Glutamatergic neuron (in vitro differentiated cells): ENCODE data around the gene CGB2. TPM values are rescaled to one million over a fixed set of nuclear protein-coding genes. Genes with fewer than 3 reads are reported as not detected.
"Not testable (repeated sequence)": the region's sequence is repeated elsewhere in the genome, so short reads cannot be mapped to it uniquely, and the experiment has no call there.

Source experiments
- DNase-seq: peaks from one replicate; pipeline ENCODE4 v3.0.0; 2022
- H3K27ac Mint-ChIP-seq: one replicate; pipeline ENCODE4 v1.8.0; 2020; ENCODE audit warnings: mild to moderate bottlenecking, mixed read lengths, inconsistent platforms; ENCODE audit not compliant: unreplicated experiment
- H3K27me3 Mint-ChIP-seq: one replicate; pipeline ENCODE4 v1.8.0; 2020; ENCODE audit warnings: mild to moderate bottlenecking, moderate library complexity, mixed read lengths, inconsistent platforms; ENCODE audit not compliant: unreplicated experiment
- H3K36me3 Mint-ChIP-seq: one replicate; pipeline ENCODE4 v1.8.0; 2020; ENCODE audit warnings: mild to moderate bottlenecking, mixed read lengths, inconsistent platforms; ENCODE audit not compliant: unreplicated experiment
- H3K4me1 Mint-ChIP-seq: one replicate; pipeline ENCODE4 v1.8.0; 2020; ENCODE audit warnings: mild to moderate bottlenecking, low read depth, mixed read lengths, inconsistent platforms; ENCODE audit not compliant: unreplicated experiment
- H3K4me3 Mint-ChIP-seq: one replicate; pipeline ENCODE4 v1.8.0; 2020; ENCODE audit warnings: mild to moderate bottlenecking, mixed read lengths, inconsistent platforms; ENCODE audit not compliant: unreplicated experiment
- H3K9me3 Mint-ChIP-seq: one replicate; pipeline ENCODE4 v1.8.0; 2020; ENCODE audit warnings: mild to moderate bottlenecking, moderate library complexity, mixed read lengths, inconsistent platforms; ENCODE audit not compliant: unreplicated experiment
- total RNA-seq: library from RNA; stranded (reverse); fragmentation: NEBNext Ultra II Directional; extraction: Animal tissue kit (Norgen Biotek cat#: 25700); gene quantifications from one replicate; pipeline ENCODE4 v1.2.1, GENCODE V29; 2021; ENCODE audit not compliant: unreplicated experiment
- TF ChIP-seq, protein P1 (sequence below): fragments of 200-600 bp; sonication (generic); IDR thresholded peaks from one replicate; pipeline ENCODE4 v1.5.0; 2021; ENCODE audit not compliant: partially characterized antibody, unreplicated experiment

CGB2 gene
- total RNA-seq, 1 donor from 2014 or later: not detected

DNA sequence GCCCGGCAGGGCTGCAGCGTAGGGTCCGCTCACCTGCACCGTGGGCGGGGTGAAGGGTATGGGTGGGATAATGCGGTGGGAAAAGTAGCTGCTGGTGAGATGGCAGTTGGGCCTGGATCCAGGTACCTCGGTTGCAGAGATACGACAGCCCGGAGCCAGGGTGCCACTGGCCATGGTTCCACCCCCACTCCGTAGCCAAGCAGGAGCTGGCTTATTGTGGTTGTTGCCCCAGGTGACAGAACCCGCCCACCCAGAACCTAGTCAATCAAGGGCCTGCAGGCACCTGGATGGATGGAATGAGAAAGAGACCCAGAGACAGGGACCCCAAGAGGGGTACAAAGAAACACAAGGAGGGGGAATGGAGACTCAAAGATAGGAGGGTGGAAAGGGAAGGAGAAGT is 11.3 kb upstream of the CGB2 start:
- Mint-ChIP-seq H3K36me3 (no peaks in the 10 kb centered on the region), H3K4me3 (no peak overlapping the region), H3K4me1 (no peaks in the 10 kb centered on the region), H3K27me3 (peaks cover 11% of the 10 kb centered on the region), H3K9me3 (no peaks in the 10 kb centered on the region), H3K27ac (no peak overlapping the region)
- TF ChIP-seq, protein P1, sequence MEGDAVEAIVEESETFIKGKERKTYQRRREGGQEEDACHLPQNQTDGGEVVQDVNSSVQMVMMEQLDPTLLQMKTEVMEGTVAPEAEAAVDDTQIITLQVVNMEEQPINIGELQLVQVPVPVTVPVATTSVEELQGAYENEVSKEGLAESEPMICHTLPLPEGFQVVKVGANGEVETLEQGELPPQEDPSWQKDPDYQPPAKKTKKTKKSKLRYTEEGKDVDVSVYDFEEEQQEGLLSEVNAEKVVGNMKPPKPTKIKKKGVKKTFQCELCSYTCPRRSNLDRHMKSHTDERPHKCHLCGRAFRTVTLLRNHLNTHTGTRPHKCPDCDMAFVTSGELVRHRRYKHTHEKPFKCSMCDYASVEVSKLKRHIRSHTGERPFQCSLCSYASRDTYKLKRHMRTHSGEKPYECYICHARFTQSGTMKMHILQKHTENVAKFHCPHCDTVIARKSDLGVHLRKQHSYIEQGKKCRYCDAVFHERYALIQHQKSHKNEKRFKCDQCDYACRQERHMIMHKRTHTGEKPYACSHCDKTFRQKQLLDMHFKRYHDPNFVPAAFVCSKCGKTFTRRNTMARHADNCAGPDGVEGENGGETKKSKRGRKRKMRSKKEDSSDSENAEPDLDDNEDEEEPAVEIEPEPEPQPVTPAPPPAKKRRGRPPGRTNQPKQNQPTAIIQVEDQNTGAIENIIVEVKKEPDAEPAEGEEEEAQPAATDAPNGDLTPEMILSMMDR: no peak
- DNase-seq: no peak

DNA sequence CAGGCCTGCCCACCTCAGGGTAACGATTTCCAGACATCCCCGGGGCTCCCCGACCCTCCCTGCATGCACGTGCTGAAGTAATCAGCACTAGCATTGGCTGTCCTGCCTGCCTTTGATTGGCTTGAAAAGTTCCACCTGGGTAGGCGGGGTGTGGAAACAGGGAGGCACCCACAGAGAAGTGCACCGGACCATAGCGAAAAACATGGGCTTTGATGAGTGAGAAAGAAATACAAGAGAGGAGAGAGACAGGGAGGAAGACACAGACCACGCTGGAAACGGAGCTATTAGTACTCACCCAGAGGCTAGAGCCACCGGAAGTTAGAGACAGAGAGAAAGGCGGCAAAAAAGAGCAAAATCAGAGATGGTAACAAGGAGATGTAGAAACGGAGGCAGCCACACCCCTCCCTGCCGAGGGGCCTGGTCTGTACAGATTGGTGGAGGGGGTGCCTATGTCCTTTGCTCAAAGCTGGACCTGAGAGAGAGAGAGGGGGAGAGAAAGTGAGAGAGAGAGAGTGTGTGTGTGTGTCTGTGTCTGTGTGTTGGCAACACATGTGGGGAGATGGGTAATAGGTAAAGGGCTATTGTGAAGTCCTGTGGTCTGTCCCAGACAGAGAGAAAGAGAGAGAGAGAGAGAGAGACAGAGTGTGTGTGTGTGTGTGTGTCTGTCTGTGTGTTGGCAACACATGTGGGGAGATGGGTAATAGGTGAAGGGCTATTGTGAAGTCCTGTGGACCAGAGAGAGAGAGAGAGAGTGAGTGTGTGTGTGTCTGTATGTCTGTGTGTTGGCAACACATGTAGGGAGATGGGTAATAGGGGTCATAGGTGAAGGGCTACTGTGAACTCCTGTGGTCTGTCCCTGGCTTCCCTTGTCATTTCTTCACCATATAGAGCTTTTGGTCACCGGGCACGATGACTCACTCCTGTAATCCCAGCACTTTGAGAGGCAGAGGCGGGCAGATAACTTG is 10.5 kb upstream of the CGB2 start:
- no peaks in the 10 kb centered on the region for H3K36me3 Mint-ChIP-seq
- TF ChIP-seq, protein P1: no peak
- no peaks in the 10 kb centered on the region for H3K4me1 Mint-ChIP-seq
- no peak overlapping the region for H3K4me3 Mint-ChIP-seq
- H3K9me3 Mint-ChIP-seq: no peaks in the 10 kb centered on the region
- H3K27ac Mint-ChIP-seq: peak overlapping the region; percentile 9
- H3K27me3 Mint-ChIP-seq: peaks cover 11% of the 10 kb centered on the region
- DNase-seq: no peak

DNA sequence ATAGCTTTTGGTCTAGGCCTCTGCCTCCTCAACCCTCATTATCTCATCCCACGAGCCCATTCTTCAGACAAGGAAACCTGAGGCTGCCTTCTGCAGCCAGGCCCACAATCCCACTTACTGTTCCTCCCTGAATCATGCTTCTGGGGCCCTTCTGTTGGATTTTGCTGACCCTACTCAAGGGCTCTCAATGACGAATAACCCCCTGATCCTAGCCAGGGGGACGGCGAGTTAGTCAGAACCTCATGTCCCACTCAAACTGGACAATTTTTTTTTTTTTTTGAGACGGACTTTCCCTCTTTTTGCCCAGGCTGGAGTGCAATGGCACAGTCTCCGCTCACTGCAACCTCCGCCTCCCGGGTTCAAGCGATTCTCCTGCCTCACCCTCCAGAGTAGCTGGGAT is 9.6 kb upstream of the CGB2 start:
- DNase-seq: no peak
- Mint-ChIP-seq H3K4me1 (no peaks in the 10 kb centered on the region), H3K27me3 (peaks cover 11% of the 10 kb centered on the region), H3K4me3 (no peak overlapping the region), H3K27ac (no peak overlapping the region), H3K9me3 (no peaks in the 10 kb centered on the region), H3K36me3 (no peaks in the 10 kb centered on the region)
- TF ChIP-seq, protein P1: no peak

DNA sequence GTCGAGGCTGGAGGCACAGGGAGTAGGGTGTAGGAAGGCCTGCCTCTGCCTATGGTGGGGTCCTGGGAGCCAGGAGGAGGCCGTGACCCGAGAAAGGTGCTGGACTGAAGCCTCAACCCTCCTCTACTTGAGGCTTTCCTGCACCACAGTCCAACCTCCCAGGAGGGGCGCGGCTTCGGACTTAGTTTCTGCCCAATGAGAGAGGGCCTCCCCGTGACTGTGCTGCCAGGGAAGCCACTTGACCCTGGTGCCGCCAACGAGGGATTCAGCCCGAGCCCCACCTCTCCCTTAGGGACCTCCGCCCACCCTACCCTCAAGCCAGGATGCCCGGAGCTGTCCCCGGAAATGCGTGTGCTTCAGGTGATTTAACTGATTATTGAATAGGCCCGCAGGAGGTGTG is 7.5 kb upstream of the CGB2 start, which contains the start of gene CGB3:
Gene CGB3 (minus strand): TSS at position 101 of the 400 bp plus-strand sequence. CDS start 362 bp downstream, outside the sequence.
- not testable (repeated sequence) for H3K27me3 Mint-ChIP-seq, H3K36me3 Mint-ChIP-seq, H3K27ac Mint-ChIP-seq, H3K9me3 Mint-ChIP-seq, H3K4me1 Mint-ChIP-seq, H3K4me3 Mint-ChIP-seq, DNase-seq

DNA sequence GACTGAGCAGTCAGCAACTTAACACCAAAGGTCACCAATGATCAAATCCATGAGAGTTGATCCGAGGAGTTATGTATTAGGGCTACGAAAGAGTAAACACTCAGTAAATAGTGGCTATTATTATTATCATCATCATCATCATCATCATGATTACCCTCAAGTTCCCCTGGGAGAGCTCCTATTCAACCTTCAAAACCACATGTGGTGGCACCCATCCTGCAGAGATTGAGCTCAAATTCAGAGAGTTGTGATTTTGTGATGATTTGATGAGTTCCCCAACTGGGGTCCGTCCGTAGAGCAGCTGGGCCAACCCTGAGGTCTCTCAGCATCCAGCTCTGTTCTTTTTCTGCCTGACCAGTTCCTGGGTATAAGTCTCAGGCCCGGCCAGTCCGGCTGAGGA is 6.6 kb upstream of the CGB2 start:
- H3K4me1 Mint-ChIP-seq, H3K36me3 Mint-ChIP-seq, H3K27ac Mint-ChIP-seq, H3K4me3 Mint-ChIP-seq, H3K9me3 Mint-ChIP-seq, H3K27me3 Mint-ChIP-seq, DNase-seq: not testable (repeated sequence)

DNA sequence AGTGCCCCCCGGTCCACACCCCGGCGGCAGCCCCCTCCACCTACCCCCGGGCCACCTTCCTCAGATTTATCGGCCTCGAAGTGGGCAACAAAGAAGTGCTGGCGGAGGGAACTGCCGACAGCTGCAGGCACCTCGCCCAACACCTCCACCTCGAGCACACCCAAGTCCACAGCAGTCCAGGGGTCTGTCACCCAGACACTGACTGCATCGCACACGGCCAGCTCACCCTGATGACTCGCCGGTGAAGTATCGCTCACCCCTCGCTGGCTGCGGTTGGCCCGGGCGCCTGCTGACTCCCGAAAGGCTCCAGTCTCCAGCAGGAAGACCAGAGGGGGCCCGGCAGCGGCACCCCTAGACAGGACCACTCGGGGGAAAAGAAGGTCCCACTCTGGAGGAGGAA is 6.1 kb upstream of the CGB2 start:
- DNase-seq, H3K27ac Mint-ChIP-seq, H3K27me3 Mint-ChIP-seq, H3K9me3 Mint-ChIP-seq, H3K36me3 Mint-ChIP-seq, H3K4me3 Mint-ChIP-seq, H3K4me1 Mint-ChIP-seq: not testable (repeated sequence)

DNA sequence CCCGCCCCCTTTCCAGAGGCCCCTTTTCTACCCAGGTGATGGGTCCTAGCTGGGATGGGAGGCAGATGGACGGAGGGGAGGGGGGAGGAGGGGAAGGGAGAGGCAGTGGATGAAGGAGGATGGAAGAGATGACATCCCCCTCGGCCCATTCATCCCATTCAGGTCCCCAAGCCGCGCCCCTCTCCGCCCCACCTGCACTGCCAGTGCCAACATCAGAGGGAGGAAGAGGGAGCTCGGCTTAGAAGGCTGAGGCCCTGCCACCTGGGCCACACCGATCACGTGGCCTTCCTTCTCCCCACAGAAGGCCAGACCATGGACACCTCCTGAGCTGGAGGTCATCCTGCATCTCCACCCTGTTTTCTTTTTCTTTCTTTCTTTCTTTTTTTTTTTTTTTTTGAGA is 3.0 kb upstream of the CGB2 start:
- not testable (repeated sequence) for H3K27ac Mint-ChIP-seq, H3K27me3 Mint-ChIP-seq, H3K36me3 Mint-ChIP-seq, H3K4me1 Mint-ChIP-seq, DNase-seq, H3K4me3 Mint-ChIP-seq, H3K9me3 Mint-ChIP-seq

DNA sequence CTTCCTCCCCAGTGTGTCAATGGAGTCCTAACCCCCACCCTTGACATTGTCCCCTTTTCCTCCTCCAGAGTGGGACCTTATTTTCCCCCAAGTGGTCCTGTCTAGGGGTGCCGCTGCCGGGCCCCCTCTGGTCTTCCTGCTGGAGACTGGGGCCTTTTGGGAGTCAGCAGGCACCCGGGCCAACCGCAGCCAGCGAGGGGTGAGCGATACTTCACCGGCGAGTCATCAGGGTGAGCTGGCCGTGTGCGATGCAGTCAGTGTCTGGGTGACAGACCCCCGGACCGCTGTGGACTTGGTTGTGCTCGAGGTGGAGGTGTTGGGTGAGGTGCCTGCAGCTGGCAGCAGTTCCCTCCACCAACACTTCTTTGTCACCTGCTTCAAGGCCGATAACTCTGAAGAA is 1.9 kb upstream of the CGB2 start:
- not testable (repeated sequence) for H3K9me3 Mint-ChIP-seq, DNase-seq, H3K27ac Mint-ChIP-seq, H3K4me1 Mint-ChIP-seq, H3K4me3 Mint-ChIP-seq, H3K27me3 Mint-ChIP-seq, H3K36me3 Mint-ChIP-seq

DNA sequence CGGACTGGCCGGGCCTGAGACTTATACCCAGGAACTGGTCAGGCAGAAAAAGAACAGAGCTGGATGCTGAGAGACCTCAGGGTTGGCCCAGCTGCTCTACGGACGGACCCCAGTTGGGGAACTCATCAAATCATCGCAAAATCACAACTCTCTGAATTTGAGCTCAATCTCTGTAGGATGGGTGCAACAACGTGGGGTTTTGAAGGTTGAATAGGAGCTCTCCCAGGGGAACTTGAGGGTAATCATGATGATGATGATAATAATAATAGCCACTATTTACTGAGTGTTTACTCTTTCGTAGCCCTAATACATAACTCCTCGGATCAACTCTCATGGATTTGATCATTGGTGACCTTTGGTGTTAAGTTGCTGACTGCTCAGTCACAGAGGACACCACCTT is 1.4 kb upstream of the CGB2 start:
- not testable (repeated sequence) for H3K27ac Mint-ChIP-seq, H3K36me3 Mint-ChIP-seq, H3K4me3 Mint-ChIP-seq, H3K27me3 Mint-ChIP-seq, H3K4me1 Mint-ChIP-seq, DNase-seq, H3K9me3 Mint-ChIP-seq
